Activated B cell treated with CpG ODN at 0.5 μM for 24 hours (primary cell): ENCODE data around the gene SNX30. TPM values are rescaled to one million over a fixed set of nuclear protein-coding genes. Genes with fewer than 3 reads are reported as not detected.

Experiments used
- ATAC-seq: fragments of 200-7000 bp; cut with Tn5 transposase; one replicate; pipeline ENCODE4 v1.10.0; 2021; ENCODE audit warnings: low read depth, mild to moderate bottlenecking, moderate library complexity
- CTCF ChIA-PET: fragments of 350-600 bp; sonication (Branson Sonifier 250); formaldehyde crosslinking; loops from one replicate; lab custom pipeline; 2021; ENCODE audit warnings: antibody characterized with exemption; lab: Charles Lee
- POLR2A ChIA-PET: fragments of 350-600 bp; sonication (Branson Sonifier 250); formaldehyde crosslinking; loops from one replicate; lab custom pipeline; 2021; ENCODE audit warnings: antibody characterized with exemption; lab: Charles Lee
- DNase-seq: peaks from one replicate; pipeline ENCODE4 v3.0.0; 2022
- H3K27ac Mint-ChIP-seq: one replicate; pipeline ENCODE4 v1.8.0; 2020; ENCODE audit warnings: mixed read lengths
- H3K27me3 Mint-ChIP-seq: one replicate; pipeline ENCODE4 v1.8.0; 2021; ENCODE audit warnings: mixed read lengths
- H3K36me3 Mint-ChIP-seq: one replicate; pipeline ENCODE4 v1.8.0; 2021; ENCODE audit warnings: low read depth, mixed read lengths
- H3K4me1 Mint-ChIP-seq: one replicate; pipeline ENCODE4 v1.8.0; 2021; ENCODE audit warnings: mixed read lengths
- H3K4me3 Mint-ChIP-seq: one replicate; pipeline ENCODE4 v1.8.0; 2020; ENCODE audit warnings: mild to moderate bottlenecking, mixed read lengths
- H3K9me3 Mint-ChIP-seq: one replicate; pipeline ENCODE4 v1.8.0; 2020; ENCODE audit warnings: mixed read lengths
- CTCF ChIP-seq: fragments of 200-600 bp; IDR thresholded peaks from one replicate; pipeline ENCODE4 v1.8.0; 2022; ENCODE audit warnings: antibody characterized with exemption, mild to moderate bottlenecking
- intact Hi-C: fragments of 100-400 bp; cut with micrococcal nuclease; formaldehyde crosslinking; loops from one replicate; pipeline ENCODE4 v1.15.1; 2024
- total RNA-seq: library from RNA; stranded (reverse); gene quantifications from 2 replicates; pipeline ENCODE4 v1.2.3, GENCODE V29; 2022

SNX30 gene
- total RNA-seq, 1 donor from 2014 or later: 6.5 TPM

DNA sequence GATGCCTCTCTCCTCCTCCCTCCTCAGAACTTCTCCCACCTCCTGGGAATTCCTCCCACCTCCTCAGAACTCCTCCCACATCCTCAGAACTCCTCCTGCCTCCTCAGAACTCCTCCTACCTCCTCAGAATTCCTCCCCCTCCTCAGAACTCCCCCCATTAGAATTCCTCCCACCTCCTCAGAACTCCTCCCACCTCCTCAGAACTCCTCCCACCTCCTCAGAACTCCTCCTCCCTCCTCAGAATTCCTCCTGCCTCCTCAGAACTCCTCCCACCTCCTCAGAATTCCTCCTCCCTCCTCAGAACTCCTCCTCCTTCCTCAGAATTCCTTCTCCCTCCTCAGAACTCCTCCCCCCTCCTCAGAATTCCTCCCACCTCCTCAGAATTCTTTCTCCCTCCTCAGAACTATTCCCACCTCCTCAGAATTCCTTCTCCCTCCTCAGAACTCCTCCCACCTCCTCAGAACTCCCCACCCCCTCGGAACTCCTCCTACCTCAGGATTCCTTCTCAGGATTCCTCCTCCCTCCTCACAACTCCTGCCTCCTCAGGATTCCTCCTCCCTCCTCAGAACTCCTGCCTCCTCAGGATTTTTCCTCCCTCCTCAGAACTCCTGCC lies 116.2 kb downstream of the SNX30 start:
- TF ChIP-seq CTCF: no peak
- ATAC-seq: no peak
- intact Hi-C loops: no loop called here
- Mint-ChIP-seq H3K4me3 (no peak overlapping the region), H3K36me3 (peaks cover 43% of the 10 kb centered on the region), H3K27me3 (no peaks in the 10 kb centered on the region), H3K9me3 (no peaks in the 10 kb centered on the region), H3K4me1 (peaks cover 46% of the 10 kb centered on the region), H3K27ac (no peak overlapping the region)
- no peak for DNase-seq
- POLR2A ChIA-PET: no interaction called here
- CTCF ChIA-PET: no interaction called here

GRCh38 chr9:112867275-112867991 lies 116.9 kb downstream of the SNX30 start:
- no peak overlapping the region for H3K4me3 Mint-ChIP-seq
- intact Hi-C loops: no loop called here
- POLR2A ChIA-PET: no interaction called here
- DNase-seq (no peak), ATAC-seq (no peak)
- H3K27ac Mint-ChIP-seq: no peak overlapping the region
- H3K27me3 Mint-ChIP-seq: no peaks in the 10 kb centered on the region
- CTCF ChIA-PET: no interaction called here
- peaks cover 43% of the 10 kb centered on the region for H3K36me3 Mint-ChIP-seq
- H3K4me1 Mint-ChIP-seq: peaks cover 45% of the 10 kb centered on the region
- TF ChIP-seq CTCF: no peak
- H3K9me3 Mint-ChIP-seq: no peaks in the 10 kb centered on the region

- Mint-ChIP-seq H3K27me3 (no peaks in the 10 kb centered on the region), H3K4me1 (peaks cover 35% of the 10 kb centered on the region), H3K4me3 (no peak overlapping the region), H3K36me3 (peaks cover 43% of the 10 kb centered on the region), H3K9me3 (no peaks in the 10 kb centered on the region), H3K27ac (no peak overlapping the region)
- no peak for ATAC-seq
- ChIA-PET POLR2A (no interaction called here), CTCF (no interaction called here)
- TF ChIP-seq CTCF: no peak
- intact Hi-C loops: no loop called here
- DNase-seq: no peak
Observed at GRCh38 chr9:112868461-112868860, 117.9 kb downstream of the SNX30 start.

- POLR2A ChIA-PET: interaction anchor here (0.7 kb wide), 1 partner anchor 348 kb away, joined by 5 read pairs; no protein-coding TSS in a partner anchor
- peak; percentile 25 for ATAC-seq
- H3K36me3 Mint-ChIP-seq: peaks cover 39% of the 10 kb centered on the region
- H3K9me3 Mint-ChIP-seq: no peaks in the 10 kb centered on the region
- intact Hi-C loops: no loop called here
- no peak for TF ChIP-seq CTCF
- peaks cover 28% of the 10 kb centered on the region for H3K4me1 Mint-ChIP-seq
- no peak overlapping the region for H3K27ac Mint-ChIP-seq
- no peak overlapping the region for H3K4me3 Mint-ChIP-seq
- no peaks in the 10 kb centered on the region for H3K27me3 Mint-ChIP-seq
- CTCF ChIA-PET: interaction anchor here (0.7 kb wide), 1 partner anchor 33 kb away, joined by 3 read pairs; no protein-coding TSS in a partner anchor
- DNase-seq: no peak
Observed at GRCh38 chr9:112869041-112869529, 118.5 kb downstream of the SNX30 start.

DNA sequence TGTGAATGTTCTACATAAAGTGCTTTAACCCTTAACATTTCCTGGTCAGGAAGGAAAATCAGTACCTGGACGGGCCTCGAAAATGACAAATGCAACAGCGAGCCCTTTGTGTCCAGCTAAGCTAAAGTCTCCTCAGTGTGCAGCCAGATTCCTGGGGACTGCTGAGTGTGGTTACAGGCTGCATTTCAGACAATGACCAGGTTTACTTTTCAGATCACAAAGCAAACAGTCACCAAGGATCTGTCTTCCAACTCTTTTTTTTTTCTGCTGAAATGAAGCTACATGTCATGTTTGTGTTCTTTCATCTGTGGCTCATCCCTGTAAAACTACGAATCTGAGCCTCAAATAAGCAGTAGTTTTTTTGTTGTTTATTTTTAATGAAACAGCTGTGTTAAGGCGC lies 119.4 kb downstream of the SNX30 start:
- ATAC-seq (no peak), DNase-seq (no peak)
- H3K36me3 Mint-ChIP-seq: peaks cover 39% of the 10 kb centered on the region
- ChIA-PET CTCF (no interaction called here), POLR2A (interaction anchor here (0.6 kb wide), 1 partner anchor 438 kb away, joined by 4 read pairs; no protein-coding TSS in a partner anchor)
- H3K4me3 Mint-ChIP-seq: no peak overlapping the region
- H3K4me1 Mint-ChIP-seq: peaks cover 27% of the 10 kb centered on the region
- H3K27me3 Mint-ChIP-seq: no peaks in the 10 kb centered on the region
- H3K9me3 Mint-ChIP-seq: no peaks in the 10 kb centered on the region
- TF ChIP-seq CTCF: no peak
- no peak overlapping the region for H3K27ac Mint-ChIP-seq
- intact Hi-C loops: no loop called here
